ENCODE data around the gene ANP32E.

GRCh38 chr1:150180474-150180873, 55.4 kb downstream of the ANP32E start:
- TF ChIP-seq TAF7 (optimal IDR thresholded peaks at IDR 0.05; ENCODE audit: borderline replicate concordance, low read depth, low read length) (no peak), EZH2 (IDR thresholded peaks at IDR 0.05; ENCODE audit: low read depth, low read length, severe bottlenecking) (no peak), YY1 (IDR thresholded peaks at IDR 0.05; ENCODE audit: low read depth, low read length) (no peak), CTCF (IDR thresholded peaks at IDR 0.05; ENCODE audit: control extremely low read depth in 1 of 3, insufficient read depth in 1 of 3, low read depth in 1 of 3, low read length in 3 of 3) (no peak), CHD2 (IDR thresholded peaks at IDR 0.05; ENCODE audit: low read length) (no peak), TBP (IDR thresholded peaks at IDR 0.05; ENCODE audit: low read depth, low read length) (no peak)

All from H1 (cell line).